Left ventricle myocardium inferior (tissue), 1 donor: ENCODE data around the gene FBXO45. TPM values are rescaled to one million over a fixed set of nuclear protein-coding genes. Genes with fewer than 3 reads are reported as not detected.
A peak's percentile ranks its signal among the peaks of the same experiment; 100 is the strongest.
"Not testable (repeated sequence)": the region's sequence is repeated elsewhere in the genome, so short reads cannot be mapped to it uniquely, and the experiment has no call there.

Experiments used
- DNase-seq: peaks from one replicate; pipeline ENCODE4 v3.0.0-alpha.2; 2020
- H3K27ac ChIP-seq: fragments of 200-600 bp; replicated peaks from 2 replicates; pipeline ENCODE4 v1.8.0; 2021
- H3K27me3 ChIP-seq: fragments of 200-600 bp; 2 replicates; pipeline ENCODE4 v1.8.0; 2021; ENCODE audit warnings: low read depth
- H3K36me3 ChIP-seq: fragments of 200-600 bp; 2 replicates; pipeline ENCODE4 v1.8.0; 2021
- H3K4me1 ChIP-seq: fragments of 200-600 bp; 2 replicates; pipeline ENCODE4 v1.8.0; 2021
- H3K4me3 ChIP-seq: fragments of 200-600 bp; 2 replicates; pipeline ENCODE4 v1.8.0; 2021; ENCODE audit warnings: mild to moderate bottlenecking, moderate library complexity
- H3K9me3 ChIP-seq: fragments of 200-600 bp; replicated peaks from 2 replicates; pipeline ENCODE4 v1.8.0; 2021
- CTCF ChIP-seq: fragments of 200-600 bp; IDR thresholded peaks from 2 replicates; pipeline ENCODE4 v1.8.0; 2021; ENCODE audit warnings: antibody characterized with exemption, mild to moderate bottlenecking, borderline replicate concordance
- intact Hi-C: fragments of 100-400 bp; cut with micrococcal nuclease; formaldehyde crosslinking; loops from one replicate; pipeline ENCODE4 v1.11.0; 2022
- total RNA-seq: library from RNA; stranded (reverse); fragmentation: NEBNext Ultra II Directional; extraction: Animal tissue kit (Norgen Biotek cat#: 25700); gene quantifications from one replicate; pipeline ENCODE4 v1.2.1, GENCODE V29; 2021
- donor health status: DM: no; HTN: yes; CAD: no; lungs with severe emphysema.

The FBXO45 gene
- total RNA-seq, 1 donor from 2014 or later = 7.3 TPM

- Histone ChIP-seq H3K4me1 (no peaks in the 10 kb centered on the region), H3K4me3 (no peak overlapping the region), H3K27ac (no peak overlapping the region), H3K36me3 (peaks cover 14% of the 10 kb centered on the region), H3K27me3 (peaks cover 12% of the 10 kb centered on the region), H3K9me3 (no peaks in the 10 kb centered on the region)
- no peak for TF ChIP-seq CTCF
- no peak for DNase-seq
- intact Hi-C loops = no loop called here
Observed at GRCh38 chr3:196590279-196590678, 21.8 kb downstream of the FBXO45 start.

- Histone ChIP-seq H3K4me3 (no peak overlapping the region), H3K27me3 (peaks cover 39% of the 10 kb centered on the region), H3K4me1 (no peaks in the 10 kb centered on the region), H3K36me3 (no peaks in the 10 kb centered on the region), H3K27ac (no peak overlapping the region), H3K9me3 (no peaks in the 10 kb centered on the region)
- TF ChIP-seq CTCF = no peak
- intact Hi-C loops = no loop called here
- DNase-seq = no peak
Observed at GRCh38 chr3:196596355-196596754, 27.9 kb downstream of the FBXO45 start.

DNA sequence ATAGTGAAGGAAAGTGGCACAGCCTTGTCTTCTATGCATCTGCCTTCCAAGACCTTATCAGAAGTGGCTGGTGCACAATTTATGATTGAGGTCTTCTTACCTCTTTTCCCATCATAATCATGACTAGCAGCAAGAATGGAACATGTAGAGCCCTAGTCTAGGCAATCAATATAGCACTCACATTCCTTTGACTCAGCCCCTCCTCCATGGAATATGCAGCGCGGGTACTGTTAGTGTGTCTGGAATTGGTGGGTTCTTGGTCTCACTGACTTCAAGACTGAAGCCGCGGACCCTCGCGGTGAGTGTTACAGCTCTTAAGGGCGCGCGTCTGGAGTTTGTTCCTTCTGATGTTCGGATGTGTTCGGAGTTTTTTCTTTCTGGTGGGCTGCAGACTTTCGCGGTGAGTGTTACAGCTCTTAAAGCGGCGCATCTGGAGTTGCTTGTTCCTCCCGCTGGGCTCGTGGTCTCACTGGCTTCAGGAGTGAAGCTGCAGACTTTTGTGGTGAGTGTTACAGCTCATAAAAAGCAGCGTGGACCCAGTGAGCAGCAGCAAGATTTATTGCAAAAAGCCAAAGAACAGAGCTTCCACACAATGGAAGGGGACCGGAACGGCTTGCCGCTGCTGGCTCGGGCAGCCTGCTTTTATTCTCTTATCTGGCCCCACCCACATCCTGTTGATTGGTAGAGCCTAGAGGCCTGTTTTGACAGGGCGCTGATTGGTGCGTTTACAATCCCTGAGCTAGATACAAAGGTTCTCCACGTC lies 29.7 kb downstream of the FBXO45 start:
- H3K36me3 ChIP-seq, H3K27ac ChIP-seq, H3K9me3 ChIP-seq, H3K4me1 ChIP-seq, intact Hi-C loops, DNase-seq: not testable (repeated sequence)
- H3K27me3 ChIP-seq = peaks cover 39% of the 10 kb centered on the region
- H3K4me3 ChIP-seq = peak overlapping the region; percentile 2

DNA sequence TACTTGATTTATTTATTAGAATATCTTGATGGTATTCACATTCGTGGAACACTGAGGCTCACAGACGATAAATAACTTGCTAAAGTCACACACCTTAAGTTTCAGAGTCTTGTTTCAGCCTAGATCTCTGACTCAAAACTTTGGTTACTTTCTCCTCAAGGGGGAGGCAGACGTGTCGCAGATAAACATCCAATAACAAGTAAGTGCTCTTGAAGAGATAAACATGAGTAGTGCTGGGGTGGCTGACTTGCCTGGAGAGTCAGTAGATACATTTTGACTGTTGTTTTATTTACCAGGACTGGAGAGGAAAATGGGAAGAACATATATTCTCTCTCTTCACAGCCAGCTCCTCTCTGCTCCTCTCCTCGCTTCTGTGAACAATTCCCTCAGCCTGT lies 31.3 kb downstream of the FBXO45 start:
- DNase-seq = no peak

DNA sequence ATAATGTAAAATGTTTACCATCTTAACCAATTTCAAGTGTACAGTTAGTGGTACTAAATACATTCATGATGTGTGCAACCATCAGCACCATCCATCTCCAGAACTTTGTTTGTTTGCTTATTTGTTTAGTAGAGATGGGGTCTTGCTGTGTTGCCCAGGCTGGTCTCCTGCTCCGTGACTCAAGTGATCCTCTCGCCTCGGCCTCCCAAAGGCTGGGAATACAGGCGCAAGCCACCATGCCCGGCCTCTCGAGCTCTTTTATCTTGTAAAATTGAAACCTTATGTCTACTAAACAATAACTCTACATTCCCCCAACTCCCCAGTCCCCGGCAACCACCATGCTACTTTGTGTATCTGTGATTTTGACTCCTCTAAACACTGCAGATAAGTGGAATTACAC lies 31.9 kb downstream of the FBXO45 start:
- intact Hi-C loops = no loop called here
- no peaks in the 10 kb centered on the region for H3K36me3 ChIP-seq
- no peak overlapping the region for H3K27ac ChIP-seq
- no peak for TF ChIP-seq CTCF
- DNase-seq = no peak
- peaks cover 26% of the 10 kb centered on the region for H3K27me3 ChIP-seq
- no peak overlapping the region for H3K4me3 ChIP-seq
- H3K9me3 ChIP-seq = no peaks in the 10 kb centered on the region
- H3K4me1 ChIP-seq = no peaks in the 10 kb centered on the region

More for the DNA sequence above, 31.3 kb downstream of the FBXO45 start:
- Histone ChIP-seq H3K4me3 (no peak overlapping the region), H3K36me3 (no peaks in the 10 kb centered on the region), H3K4me1 (no peaks in the 10 kb centered on the region), H3K9me3 (no peaks in the 10 kb centered on the region), H3K27ac (no peak overlapping the region), H3K27me3 (peaks cover 32% of the 10 kb centered on the region)
- intact Hi-C loops = no loop called here
- TF ChIP-seq CTCF = no peak

DNA sequence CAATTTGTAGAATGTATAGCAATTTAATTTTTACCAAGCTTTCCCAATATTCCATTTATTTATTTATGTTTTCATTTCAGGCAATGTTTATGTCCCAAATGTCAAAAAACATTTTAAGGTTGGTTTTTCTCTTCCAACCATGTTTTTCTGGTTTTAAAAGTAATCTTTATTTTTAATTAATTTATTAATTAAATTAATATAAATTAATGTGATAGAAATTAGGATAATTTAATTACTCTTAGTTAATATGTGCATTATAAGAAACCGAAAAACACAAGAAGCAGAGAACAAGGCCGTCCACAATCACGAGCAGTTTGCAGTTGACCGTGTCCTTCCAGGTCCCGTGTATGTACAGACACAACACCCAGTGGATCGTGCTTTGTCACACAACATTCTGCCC lies 34.2 kb downstream of the FBXO45 start:
- TF ChIP-seq CTCF = no peak
- Histone ChIP-seq H3K36me3 (no peaks in the 10 kb centered on the region), H3K27ac (no peak overlapping the region), H3K4me1 (no peaks in the 10 kb centered on the region), H3K4me3 (no peak overlapping the region), H3K9me3 (no peaks in the 10 kb centered on the region), H3K27me3 (peaks cover 5% of the 10 kb centered on the region)
- intact Hi-C loops = no loop called here
- DNase-seq = no peak
